B cell (primary cell): Measurements from ENCODE around the gene KCNQ5.

Source experiments
- CTCF ChIP-seq: fragments of 200-600 bp; IDR thresholded peaks from one replicate; pipeline ENCODE4 v1.8.0; 2022; ENCODE audit warnings: antibody characterized with exemption, mild to moderate bottlenecking
- EZH2 ChIP-seq: IDR thresholded peaks from 2 replicates; pipeline ENCODE4 v1.6.1; 2012; ENCODE audit warnings: borderline replicate concordance, low read depth, mild to moderate bottlenecking, moderate library complexity, low read length; ENCODE audit not compliant: insufficient read depth, poor library complexity, severe bottlenecking

GRCh38 chr6:72639920-72640614, 18.2 kb downstream of the KCNQ5 start:
- TF ChIP-seq CTCF, result no peak
- TF ChIP-seq EZH2, result no peak
